Measurements from ENCODE around the gene PLAGL1. TPM values are rescaled to one million over a fixed set of nuclear protein-coding genes. Genes with fewer than 3 reads are reported as not detected.

PLAGL1 gene
- total RNA-seq, 1 donor from 2014 or later = 20.3 TPM

- Histone ChIP-seq H3K4me3 (ENCODE audit: insufficient read depth, low read depth, low read length) (no peak overlapping the region), H3K79me2 (ENCODE audit: insufficient read depth, low read length) (no peaks in the 10 kb centered on the region), H3K4me2 (ENCODE audit: low read length) (no peak overlapping the region), H3K9me3 (ENCODE audit: insufficient read depth, low read depth, low read length) (no peaks in the 10 kb centered on the region), H3K27me3 (ENCODE audit: insufficient read depth, low read length) (no peaks in the 10 kb centered on the region), H3K9ac (ENCODE audit: low read length) (no peak overlapping the region), H3K27ac (ENCODE audit: low read depth, low read length) (no peak overlapping the region), H3K36me3 (ENCODE audit: insufficient read depth, low read length) (no peaks in the 10 kb centered on the region), H4K20me1 (ENCODE audit: insufficient read depth, low read length) (no peaks in the 10 kb centered on the region), H3K4me1 (ENCODE audit: insufficient read depth, low read length) (no peaks in the 10 kb centered on the region), H2AFZ (ENCODE audit: low read depth, low read length) (no peak overlapping the region)
- Mint-ChIP-seq H3K4me3 (ENCODE audit: unreplicated experiment) (no peak overlapping the region), H3K27ac (ENCODE audit: unreplicated experiment) (no peak overlapping the region), H3K36me3 (ENCODE audit: low read depth, unreplicated experiment) (no peaks in the 10 kb centered on the region), H3K27me3 (ENCODE audit: low read depth, unreplicated experiment) (peaks cover 3% of the 10 kb centered on the region), H3K9me3 (ENCODE audit: unreplicated experiment) (no peaks in the 10 kb centered on the region), H3K4me1 (ENCODE audit: low read depth, unreplicated experiment) (no peaks in the 10 kb centered on the region)
- DNase-seq (ENCODE audit: low read depth) (no peak), FAIRE-seq (no peak)
- TF ChIP-seq EZH2 (IDR thresholded peaks at IDR 0.05; ENCODE audit: insufficient read depth, low read length) = no peak
- TF ChIP-seq, protein P1, sequence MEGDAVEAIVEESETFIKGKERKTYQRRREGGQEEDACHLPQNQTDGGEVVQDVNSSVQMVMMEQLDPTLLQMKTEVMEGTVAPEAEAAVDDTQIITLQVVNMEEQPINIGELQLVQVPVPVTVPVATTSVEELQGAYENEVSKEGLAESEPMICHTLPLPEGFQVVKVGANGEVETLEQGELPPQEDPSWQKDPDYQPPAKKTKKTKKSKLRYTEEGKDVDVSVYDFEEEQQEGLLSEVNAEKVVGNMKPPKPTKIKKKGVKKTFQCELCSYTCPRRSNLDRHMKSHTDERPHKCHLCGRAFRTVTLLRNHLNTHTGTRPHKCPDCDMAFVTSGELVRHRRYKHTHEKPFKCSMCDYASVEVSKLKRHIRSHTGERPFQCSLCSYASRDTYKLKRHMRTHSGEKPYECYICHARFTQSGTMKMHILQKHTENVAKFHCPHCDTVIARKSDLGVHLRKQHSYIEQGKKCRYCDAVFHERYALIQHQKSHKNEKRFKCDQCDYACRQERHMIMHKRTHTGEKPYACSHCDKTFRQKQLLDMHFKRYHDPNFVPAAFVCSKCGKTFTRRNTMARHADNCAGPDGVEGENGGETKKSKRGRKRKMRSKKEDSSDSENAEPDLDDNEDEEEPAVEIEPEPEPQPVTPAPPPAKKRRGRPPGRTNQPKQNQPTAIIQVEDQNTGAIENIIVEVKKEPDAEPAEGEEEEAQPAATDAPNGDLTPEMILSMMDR (IDR thresholded peaks at IDR 0.05; ENCODE audit: insufficient read depth, low read depth, low read length) = no peak
Measured at GRCh38 chr6:143937668-143937970, 70.4 kb downstream of the PLAGL1 start.

DNA sequence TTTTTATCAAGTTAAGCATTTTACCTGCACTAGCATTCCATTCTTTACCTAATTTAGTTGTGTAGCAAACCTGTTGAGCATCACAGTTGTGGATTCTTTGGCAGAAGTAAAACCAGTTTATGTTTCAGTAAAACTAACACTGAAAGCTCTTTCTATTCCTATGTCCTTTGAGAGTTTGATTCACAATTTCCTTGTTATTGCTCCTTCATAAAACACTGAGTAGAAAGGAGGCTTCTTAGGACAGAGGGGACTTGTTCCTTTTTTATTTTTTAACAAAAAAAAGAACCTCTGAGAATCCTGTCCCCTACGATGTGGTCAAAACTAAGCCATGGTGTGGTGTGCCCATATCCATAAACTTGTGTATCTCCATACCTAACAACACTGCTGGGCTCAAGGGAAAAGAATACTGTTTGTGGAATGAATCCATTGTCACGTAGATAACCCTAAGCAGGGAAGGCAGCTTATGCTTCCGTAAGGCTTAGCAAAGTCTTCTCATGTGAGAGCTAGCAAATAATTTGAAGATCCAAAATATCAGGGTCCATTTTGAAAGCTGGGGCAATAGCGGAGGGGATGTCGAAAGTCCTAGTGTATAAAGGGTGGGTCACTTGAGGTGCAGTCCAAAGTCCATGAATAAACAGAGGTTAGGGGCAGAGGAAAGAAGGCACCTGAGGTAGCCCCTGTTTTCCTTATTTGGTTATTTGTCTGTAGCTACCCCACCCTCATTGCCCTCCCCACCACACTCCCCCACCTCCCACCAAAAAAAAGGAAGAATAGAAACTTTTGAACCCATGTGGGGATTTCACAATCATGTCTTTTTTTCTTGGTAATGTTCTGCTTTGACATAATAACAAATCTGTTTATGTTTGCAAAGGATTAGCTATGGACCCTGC, 71.0 kb downstream of the PLAGL1 start:
- no peaks in the 10 kb centered on the region for H3K9me3 Mint-ChIP-seq (ENCODE audit: unreplicated experiment)
- H3K4me2 ChIP-seq (ENCODE audit: low read length) = no peak overlapping the region
- no peaks in the 10 kb centered on the region for H3K79me2 ChIP-seq (ENCODE audit: insufficient read depth, low read length)
- no peak overlapping the region for H3K4me3 ChIP-seq (ENCODE audit: insufficient read depth, low read depth, low read length)
- DNase-seq (ENCODE audit: low read depth) (no peak), FAIRE-seq (no peak)
- no peaks in the 10 kb centered on the region for H3K36me3 ChIP-seq (ENCODE audit: insufficient read depth, low read length)
- H3K9me3 ChIP-seq (ENCODE audit: insufficient read depth, low read depth, low read length) = no peaks in the 10 kb centered on the region
- no peak for TF ChIP-seq EZH2 (IDR thresholded peaks at IDR 0.05; ENCODE audit: insufficient read depth, low read length)
- TF ChIP-seq, protein P1 (IDR thresholded peaks at IDR 0.05; ENCODE audit: insufficient read depth, low read depth, low read length) = no peak
- no peak overlapping the region for H2AFZ ChIP-seq (ENCODE audit: low read depth, low read length)
- no peak overlapping the region for H3K27ac Mint-ChIP-seq (ENCODE audit: unreplicated experiment)
- no peaks in the 10 kb centered on the region for H3K4me1 Mint-ChIP-seq (ENCODE audit: low read depth, unreplicated experiment)
- H3K4me3 Mint-ChIP-seq (ENCODE audit: unreplicated experiment) = no peak overlapping the region
- no peaks in the 10 kb centered on the region for H3K36me3 Mint-ChIP-seq (ENCODE audit: low read depth, unreplicated experiment)
- no peak overlapping the region for H3K9ac ChIP-seq (ENCODE audit: low read length)
- H3K27ac ChIP-seq (ENCODE audit: low read depth, low read length) = no peak overlapping the region
- no peaks in the 10 kb centered on the region for H3K4me1 ChIP-seq (ENCODE audit: insufficient read depth, low read length)
- H3K27me3 ChIP-seq (ENCODE audit: insufficient read depth, low read length) = no peaks in the 10 kb centered on the region
- no peaks in the 10 kb centered on the region for H4K20me1 ChIP-seq (ENCODE audit: insufficient read depth, low read length)
- peaks cover 3% of the 10 kb centered on the region for H3K27me3 Mint-ChIP-seq (ENCODE audit: low read depth, unreplicated experiment)

DNA sequence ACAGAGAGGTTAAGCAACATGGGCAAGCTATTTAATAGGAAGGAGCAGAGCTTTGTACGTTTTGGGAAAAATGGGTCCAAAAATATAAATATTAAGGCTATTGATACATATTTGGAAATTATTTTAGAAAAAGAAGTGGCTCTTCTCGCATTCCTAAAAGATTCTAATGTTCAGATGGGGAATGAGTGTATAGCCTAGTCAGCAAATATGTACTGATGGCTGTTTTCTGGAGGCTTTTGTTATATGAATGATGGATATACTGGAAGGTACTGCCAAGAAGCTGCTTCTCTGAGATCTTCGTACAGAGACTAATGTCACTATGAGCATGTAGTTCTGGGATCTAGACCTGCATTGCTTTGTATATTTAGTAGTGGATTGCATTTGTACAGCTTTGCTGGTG, 71.7 kb downstream of the PLAGL1 start:
- Histone ChIP-seq H3K9ac (ENCODE audit: low read length) (no peak overlapping the region), H4K20me1 (ENCODE audit: insufficient read depth, low read length) (no peaks in the 10 kb centered on the region), H3K4me2 (ENCODE audit: low read length) (no peak overlapping the region), H3K36me3 (ENCODE audit: insufficient read depth, low read length) (no peaks in the 10 kb centered on the region), H3K4me1 (ENCODE audit: insufficient read depth, low read length) (no peaks in the 10 kb centered on the region), H2AFZ (ENCODE audit: low read depth, low read length) (no peak overlapping the region), H3K27ac (ENCODE audit: low read depth, low read length) (no peak overlapping the region), H3K79me2 (ENCODE audit: insufficient read depth, low read length) (no peaks in the 10 kb centered on the region), H3K27me3 (ENCODE audit: insufficient read depth, low read length) (no peaks in the 10 kb centered on the region), H3K4me3 (ENCODE audit: insufficient read depth, low read depth, low read length) (no peak overlapping the region), H3K9me3 (ENCODE audit: insufficient read depth, low read depth, low read length) (no peaks in the 10 kb centered on the region)
- Mint-ChIP-seq H3K27me3 (ENCODE audit: low read depth, unreplicated experiment) (peaks cover 3% of the 10 kb centered on the region), H3K9me3 (ENCODE audit: unreplicated experiment) (no peaks in the 10 kb centered on the region), H3K27ac (ENCODE audit: unreplicated experiment) (no peak overlapping the region), H3K4me3 (ENCODE audit: unreplicated experiment) (no peak overlapping the region), H3K4me1 (ENCODE audit: low read depth, unreplicated experiment) (no peaks in the 10 kb centered on the region), H3K36me3 (ENCODE audit: low read depth, unreplicated experiment) (no peaks in the 10 kb centered on the region)
- TF ChIP-seq EZH2 (IDR thresholded peaks at IDR 0.05; ENCODE audit: insufficient read depth, low read length) = no peak
- TF ChIP-seq, protein P1 (IDR thresholded peaks at IDR 0.05; ENCODE audit: insufficient read depth, low read depth, low read length) = no peak
- FAIRE-seq (no peak), DNase-seq (ENCODE audit: low read depth) (no peak)

Data from astrocyte (in vitro differentiated cells and primary cell).